ENCODE data around the gene BRSK2.

Gene BRSK2

GRCh38 chr11:1462698-1462975, 72.9 kb downstream of the BRSK2 start:
- H3K4me1 ChIP-seq (ENCODE audit: control insufficient read depth, insufficient read depth, low read length, poor library complexity, severe bottlenecking) = no peaks in the 10 kb centered on the region
- no peak for DNase-seq
- no peaks in the 10 kb centered on the region for H3K36me3 ChIP-seq (ENCODE audit: control insufficient read depth, insufficient read depth, low read length)
- no peaks in the 10 kb centered on the region for H3K9me3 ChIP-seq (ENCODE audit: control insufficient read depth, low read length)
- no peaks in the 10 kb centered on the region for H3K27me3 ChIP-seq (replicated peaks; ENCODE audit: control insufficient read depth, insufficient read depth, low read length, poor library complexity, severe bottlenecking)
- H3K4me3 ChIP-seq (ENCODE audit: insufficient read depth, low read depth, low read length, poor library complexity, severe bottlenecking) = no peak overlapping the region
- H3K27ac ChIP-seq (ENCODE audit: insufficient read depth, low read length, poor library complexity, severe bottlenecking) = no peak overlapping the region

GRCh38 chr11:1463056-1463455, 73.3 kb downstream of the BRSK2 start:
- no peaks in the 10 kb centered on the region for H3K27me3 ChIP-seq (replicated peaks; ENCODE audit: control insufficient read depth, insufficient read depth, low read length, poor library complexity, severe bottlenecking)
- DNase-seq = no peak
- H3K27ac ChIP-seq (ENCODE audit: insufficient read depth, low read length, poor library complexity, severe bottlenecking) = no peak overlapping the region
- H3K36me3 ChIP-seq (ENCODE audit: control insufficient read depth, insufficient read depth, low read length) = no peaks in the 10 kb centered on the region
- H3K4me3 ChIP-seq (ENCODE audit: insufficient read depth, low read depth, low read length, poor library complexity, severe bottlenecking) = no peak overlapping the region
- H3K4me1 ChIP-seq (ENCODE audit: control insufficient read depth, insufficient read depth, low read length, poor library complexity, severe bottlenecking) = no peaks in the 10 kb centered on the region
- no peaks in the 10 kb centered on the region for H3K9me3 ChIP-seq (ENCODE audit: control insufficient read depth, low read length)

GRCh38 chr11:1466784-1467183, 77.0 kb downstream of the BRSK2 start:
- DNase-seq = no peak
- H3K4me3 ChIP-seq (ENCODE audit: insufficient read depth, low read depth, low read length, poor library complexity, severe bottlenecking) = no peak overlapping the region
- no peaks in the 10 kb centered on the region for H3K4me1 ChIP-seq (ENCODE audit: control insufficient read depth, insufficient read depth, low read length, poor library complexity, severe bottlenecking)
- H3K36me3 ChIP-seq (ENCODE audit: control insufficient read depth, insufficient read depth, low read length) = peaks cover 28% of the 10 kb centered on the region
- H3K9me3 ChIP-seq (ENCODE audit: control insufficient read depth, low read length) = no peaks in the 10 kb centered on the region
- H3K27ac ChIP-seq (ENCODE audit: insufficient read depth, low read length, poor library complexity, severe bottlenecking) = no peak overlapping the region
- H3K27me3 ChIP-seq (replicated peaks; ENCODE audit: control insufficient read depth, insufficient read depth, low read length, poor library complexity, severe bottlenecking) = no peaks in the 10 kb centered on the region

DNA sequence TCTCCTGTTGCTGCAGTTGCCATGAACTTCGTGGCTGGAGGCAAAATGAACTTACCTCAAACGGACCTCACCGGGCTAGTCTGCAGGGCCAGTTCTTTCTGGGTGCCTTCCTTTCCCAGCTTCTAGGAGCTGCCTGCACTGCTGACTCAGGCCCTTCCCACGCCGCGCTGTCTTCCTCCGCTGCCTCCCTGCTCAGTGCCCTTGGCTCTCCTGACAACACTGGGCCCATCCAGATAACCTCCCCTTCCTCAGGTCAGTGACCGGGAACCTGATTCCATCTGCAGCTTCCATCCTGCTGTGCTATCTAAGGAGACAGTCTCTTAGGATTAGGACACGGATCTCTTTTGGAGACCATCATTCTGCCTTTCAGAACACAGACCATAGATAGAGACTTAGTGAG, 77.5 kb downstream of the BRSK2 start:
- H3K27ac ChIP-seq (ENCODE audit: insufficient read depth, low read length, poor library complexity, severe bottlenecking) = no peak overlapping the region
- H3K36me3 ChIP-seq (ENCODE audit: control insufficient read depth, insufficient read depth, low read length) = peaks cover 29% of the 10 kb centered on the region

DNA sequence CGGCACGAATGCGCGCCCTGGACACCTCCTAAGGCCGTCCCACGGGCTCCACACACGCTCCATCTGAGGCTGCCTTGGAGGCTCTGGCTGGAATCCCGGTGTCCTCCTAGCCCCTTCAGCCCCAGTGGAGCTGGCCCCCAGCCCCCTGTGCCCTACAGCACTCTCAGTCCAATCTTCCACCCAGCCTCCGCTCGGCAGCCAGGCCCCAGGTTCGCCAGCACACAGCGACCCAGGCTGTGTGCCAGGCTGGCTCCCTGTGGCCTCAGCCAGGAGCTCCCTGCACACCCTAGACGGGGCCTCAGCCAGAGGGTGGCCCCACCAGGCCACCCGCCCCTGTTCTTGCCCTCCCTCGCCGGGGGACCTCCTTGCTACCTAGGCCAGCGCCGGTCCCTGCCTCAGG, 78.3 kb downstream of the BRSK2 start:
- Histone ChIP-seq H3K4me3 (ENCODE audit: insufficient read depth, low read depth, low read length, poor library complexity, severe bottlenecking) (no peak overlapping the region), H3K9me3 (ENCODE audit: control insufficient read depth, low read length) (no peaks in the 10 kb centered on the region), H3K4me1 (ENCODE audit: control insufficient read depth, insufficient read depth, low read length, poor library complexity, severe bottlenecking) (no peaks in the 10 kb centered on the region), H3K36me3 (ENCODE audit: control insufficient read depth, insufficient read depth, low read length) (peaks cover 33% of the 10 kb centered on the region), H3K27me3 (replicated peaks; ENCODE audit: control insufficient read depth, insufficient read depth, low read length, poor library complexity, severe bottlenecking) (no peaks in the 10 kb centered on the region), H3K27ac (ENCODE audit: insufficient read depth, low read length, poor library complexity, severe bottlenecking) (no peak overlapping the region)
- DNase-seq = no peak

More for the DNA sequence above, 77.5 kb downstream of the BRSK2 start:
- Histone ChIP-seq H3K4me3 (ENCODE audit: insufficient read depth, low read depth, low read length, poor library complexity, severe bottlenecking) (no peak overlapping the region), H3K9me3 (ENCODE audit: control insufficient read depth, low read length) (no peaks in the 10 kb centered on the region), H3K4me1 (ENCODE audit: control insufficient read depth, insufficient read depth, low read length, poor library complexity, severe bottlenecking) (no peaks in the 10 kb centered on the region), H3K27me3 (replicated peaks; ENCODE audit: control insufficient read depth, insufficient read depth, low read length, poor library complexity, severe bottlenecking) (no peaks in the 10 kb centered on the region)
- no peak for DNase-seq

DNA sequence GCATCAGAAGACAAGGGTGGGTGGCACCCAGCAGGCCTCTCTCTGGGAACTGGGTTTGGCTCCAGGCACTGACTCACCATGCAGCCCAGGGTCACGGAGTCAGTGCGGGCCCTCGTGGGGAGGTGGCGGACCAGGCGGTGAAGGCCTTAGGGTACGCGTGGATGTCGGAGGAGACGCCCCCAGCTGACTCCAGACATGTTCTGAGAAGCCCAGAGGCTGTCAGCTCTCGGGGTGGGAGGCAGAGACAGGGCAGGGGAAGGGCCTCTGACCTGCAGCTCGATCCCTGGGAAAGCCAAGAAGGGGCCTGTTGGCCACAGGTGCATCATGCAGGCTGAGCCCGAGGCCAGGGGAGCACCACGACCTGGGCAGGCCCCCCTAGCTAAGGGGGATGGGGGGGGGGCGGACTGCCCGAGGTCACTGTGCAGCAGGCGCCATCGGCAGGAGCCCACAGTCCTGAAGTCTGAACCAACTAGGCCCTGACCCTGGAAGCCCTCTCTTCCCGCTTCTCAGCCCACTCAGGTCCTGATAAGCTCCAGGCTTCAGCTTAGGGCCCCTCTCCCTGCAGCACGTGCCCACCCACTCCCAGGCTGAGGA, 78.8 kb downstream of the BRSK2 start:
- Histone ChIP-seq H3K36me3 (ENCODE audit: control insufficient read depth, insufficient read depth, low read length) (peaks cover 39% of the 10 kb centered on the region), H3K4me3 (ENCODE audit: insufficient read depth, low read depth, low read length, poor library complexity, severe bottlenecking) (no peak overlapping the region), H3K9me3 (ENCODE audit: control insufficient read depth, low read length) (no peaks in the 10 kb centered on the region), H3K4me1 (ENCODE audit: control insufficient read depth, insufficient read depth, low read length, poor library complexity, severe bottlenecking) (no peaks in the 10 kb centered on the region), H3K27me3 (replicated peaks; ENCODE audit: control insufficient read depth, insufficient read depth, low read length, poor library complexity, severe bottlenecking) (no peaks in the 10 kb centered on the region), H3K27ac (ENCODE audit: insufficient read depth, low read length, poor library complexity, severe bottlenecking) (no peak overlapping the region)
- DNase-seq = no peak

DNA sequence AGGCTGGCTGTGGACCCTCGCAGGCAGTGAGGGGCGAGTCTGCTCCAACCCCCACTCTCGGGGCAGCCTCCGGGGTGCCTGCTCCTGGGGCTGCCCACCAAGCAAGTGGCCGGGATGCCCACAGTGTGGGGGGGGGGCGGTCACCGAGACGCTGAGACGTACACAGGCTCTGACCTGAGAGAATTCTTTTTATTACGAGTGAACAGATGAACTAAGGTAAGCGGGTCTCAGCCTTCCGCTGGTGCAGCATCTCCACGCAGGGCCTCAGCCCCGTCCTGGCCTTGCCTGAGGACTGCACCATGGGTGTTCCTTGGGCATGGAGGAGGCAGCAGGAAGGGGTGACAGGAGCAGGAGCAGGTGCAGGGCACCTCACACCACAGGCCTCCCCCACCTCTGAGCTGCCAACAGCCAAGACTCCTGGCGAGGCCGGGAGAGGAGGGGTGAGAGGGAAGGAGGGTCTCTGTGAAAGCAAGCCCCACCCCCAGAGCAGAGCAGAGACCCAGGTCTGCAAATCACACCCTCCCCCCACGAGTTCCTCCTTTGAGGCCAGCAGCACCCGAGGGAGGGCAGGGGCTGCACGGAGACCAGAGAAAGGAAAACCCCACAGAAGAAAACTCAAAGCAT, 79.7 kb downstream of the BRSK2 start:
- H3K36me3 ChIP-seq (ENCODE audit: control insufficient read depth, insufficient read depth, low read length) = peaks cover 47% of the 10 kb centered on the region

DNA sequence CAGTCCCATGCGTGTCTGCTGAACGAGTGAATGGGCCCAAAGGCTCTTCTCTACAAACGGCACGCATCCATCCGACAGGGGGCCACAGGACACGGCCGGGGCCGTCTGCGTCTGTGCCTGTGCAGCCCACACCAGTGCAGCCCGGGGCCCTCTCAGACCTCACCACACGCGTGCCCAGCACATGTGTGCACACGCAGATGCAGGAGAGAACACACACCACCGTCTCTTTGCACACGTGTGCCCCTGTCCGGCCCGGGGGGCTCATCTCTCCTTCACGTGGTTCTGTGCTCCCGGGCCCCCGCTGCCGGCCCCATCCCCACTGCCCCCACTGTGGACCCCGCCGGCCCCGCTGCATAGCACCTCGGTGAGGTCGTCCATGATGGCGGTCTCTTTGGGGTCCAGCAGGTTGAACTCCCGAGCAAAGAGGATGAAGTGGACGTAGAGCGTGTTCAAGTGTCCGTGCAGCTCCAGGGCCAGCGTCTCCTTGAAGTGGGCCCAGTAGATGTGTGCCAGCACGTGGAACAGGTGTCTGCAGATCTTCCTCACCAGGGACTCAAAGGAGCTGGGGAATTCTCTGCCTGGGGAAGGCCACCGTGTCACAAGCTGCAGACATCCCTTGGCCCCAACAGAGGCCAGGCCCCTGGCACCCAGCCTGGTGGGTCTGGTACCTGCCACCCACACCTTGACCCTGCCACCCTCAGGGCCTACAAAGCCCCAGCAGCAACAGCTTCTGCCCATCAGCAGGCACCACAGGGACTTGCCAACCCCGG, 80.4 kb downstream of the BRSK2 start:
- Histone ChIP-seq H3K27ac (ENCODE audit: insufficient read depth, low read length, poor library complexity, severe bottlenecking) (no peak overlapping the region), H3K4me1 (ENCODE audit: control insufficient read depth, insufficient read depth, low read length, poor library complexity, severe bottlenecking) (no peaks in the 10 kb centered on the region), H3K9me3 (ENCODE audit: control insufficient read depth, low read length) (no peaks in the 10 kb centered on the region), H3K36me3 (ENCODE audit: control insufficient read depth, insufficient read depth, low read length) (peaks cover 54% of the 10 kb centered on the region), H3K4me3 (ENCODE audit: insufficient read depth, low read depth, low read length, poor library complexity, severe bottlenecking) (no peak overlapping the region), H3K27me3 (replicated peaks; ENCODE audit: control insufficient read depth, insufficient read depth, low read length, poor library complexity, severe bottlenecking) (no peaks in the 10 kb centered on the region)
- DNase-seq = no peak

More for the DNA sequence above, 79.7 kb downstream of the BRSK2 start:
- Histone ChIP-seq H3K4me3 (ENCODE audit: insufficient read depth, low read depth, low read length, poor library complexity, severe bottlenecking) (no peak overlapping the region), H3K4me1 (ENCODE audit: control insufficient read depth, insufficient read depth, low read length, poor library complexity, severe bottlenecking) (no peaks in the 10 kb centered on the region), H3K27me3 (replicated peaks; ENCODE audit: control insufficient read depth, insufficient read depth, low read length, poor library complexity, severe bottlenecking) (no peaks in the 10 kb centered on the region), H3K9me3 (ENCODE audit: control insufficient read depth, low read length) (no peaks in the 10 kb centered on the region), H3K27ac (ENCODE audit: insufficient read depth, low read length, poor library complexity, severe bottlenecking) (no peak overlapping the region)
- DNase-seq = no peak

DNA sequence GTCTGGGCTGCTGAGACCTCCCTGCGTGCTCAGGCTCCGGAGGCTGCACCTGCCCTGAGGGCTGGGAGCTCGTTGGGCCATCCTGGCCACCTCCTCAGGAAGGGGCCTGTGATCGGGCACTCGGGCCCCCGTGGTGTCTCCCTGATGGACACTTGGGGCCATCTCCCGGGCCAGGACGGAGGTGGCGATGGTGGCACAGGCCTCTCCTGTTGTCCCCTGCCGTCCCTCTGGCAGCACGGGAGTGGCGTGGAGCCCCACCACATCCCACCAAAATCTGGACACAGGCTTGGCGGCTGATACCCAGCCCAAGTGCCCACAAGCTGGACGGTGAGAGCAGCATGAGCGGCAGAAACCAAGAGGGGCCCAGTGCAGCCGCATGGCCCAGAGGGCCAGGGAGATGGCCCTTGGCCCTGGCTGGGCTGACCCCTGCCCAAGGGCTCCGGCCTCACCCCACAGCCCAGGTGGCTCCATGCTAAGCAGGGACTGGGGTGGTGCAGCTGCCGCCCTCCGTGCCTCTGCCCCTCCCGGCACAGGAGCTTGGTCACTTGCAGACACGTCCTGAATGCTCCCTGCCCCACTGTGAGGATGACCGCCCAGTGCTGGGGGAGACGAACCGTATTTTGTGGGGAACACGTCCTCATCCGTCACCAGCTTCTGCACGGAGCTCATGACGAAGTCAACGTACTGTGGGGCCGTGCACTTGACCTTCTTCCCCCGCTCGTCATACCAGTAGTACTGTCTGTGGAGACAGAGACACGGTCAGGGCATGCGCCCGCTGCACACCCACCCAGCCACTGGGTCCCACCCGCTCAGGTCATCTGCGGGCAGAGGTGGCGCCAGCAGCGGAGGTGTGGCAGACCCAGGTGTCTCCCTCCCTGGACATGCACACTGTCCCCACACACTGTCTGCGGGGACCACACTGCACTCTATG, 81.2 kb downstream of the BRSK2 start:
- H3K27ac ChIP-seq (ENCODE audit: insufficient read depth, low read length, poor library complexity, severe bottlenecking) = no peak overlapping the region
- no peak for DNase-seq
- no peaks in the 10 kb centered on the region for H3K27me3 ChIP-seq (replicated peaks; ENCODE audit: control insufficient read depth, insufficient read depth, low read length, poor library complexity, severe bottlenecking)
- peaks cover 61% of the 10 kb centered on the region for H3K36me3 ChIP-seq (ENCODE audit: control insufficient read depth, insufficient read depth, low read length)
- no peaks in the 10 kb centered on the region for H3K4me1 ChIP-seq (ENCODE audit: control insufficient read depth, insufficient read depth, low read length, poor library complexity, severe bottlenecking)
- H3K4me3 ChIP-seq (ENCODE audit: insufficient read depth, low read depth, low read length, poor library complexity, severe bottlenecking) = no peak overlapping the region
- no peaks in the 10 kb centered on the region for H3K9me3 ChIP-seq (ENCODE audit: control insufficient read depth, low read length)
